SK-N-SH treated with all-trans-retinoic acid at 6 μM for 48 hours (cell line): ENCODE data around the gene MTUS2.

Experiments used
- ARNTL ChIP-seq: fragments of 450-650 bp; formaldehyde crosslinking; IDR thresholded peaks from 2 replicates; pipeline ENCODE4 v1.5.0; 2020; ENCODE audit warnings: low read depth, mild to moderate bottlenecking, moderate library complexity, borderline replicate concordance
- CSDC2 ChIP-seq: fragments of 250-450 bp; sonication (Bioruptor Pico); IDR thresholded peaks from 2 replicates; pipeline ENCODE4 v1.5.0; 2020; ENCODE audit warnings: mild to moderate bottlenecking, moderate library complexity
- CSRNP3 ChIP-seq: fragments of 250-450 bp; sonication (Bioruptor Pico); IDR thresholded peaks from 2 replicates; pipeline ENCODE4 v1.5.1; 2021; ENCODE audit warnings: mild to moderate bottlenecking, moderate library complexity
- OSR1 ChIP-seq: fragments of 250-450 bp; sonication (Bioruptor Pico); IDR thresholded peaks from 2 replicates; pipeline ENCODE4 v1.8.0; 2022; ENCODE audit warnings: moderate library complexity, mild to moderate bottlenecking, inconsistent platforms
- PATZ1 ChIP-seq: fragments of 250-450 bp; sonication (Bioruptor Pico); IDR thresholded peaks from 2 replicates; pipeline ENCODE4 v1.8.0; 2020; ENCODE audit warnings: mild to moderate bottlenecking, moderate library complexity, borderline replicate concordance
- RARB ChIP-seq: fragments of 250-450 bp; sonication (Bioruptor Pico); IDR thresholded peaks from 2 replicates; pipeline ENCODE4 v1.8.0; 2021; ENCODE audit warnings: mild to moderate bottlenecking, moderate library complexity
- TCF4 ChIP-seq: fragments of 250-450 bp; sonication (Bioruptor Pico); IDR thresholded peaks from 2 replicates; pipeline ENCODE4 v1.8.0; 2021; ENCODE audit warnings: mild to moderate bottlenecking, moderate library complexity, borderline replicate concordance
- ZNF70 ChIP-seq: fragments of 450-650 bp; formaldehyde crosslinking; IDR thresholded peaks from 2 replicates; pipeline ENCODE4 v1.5.0; 2020; ENCODE audit warnings: mild to moderate bottlenecking, moderate library complexity

GRCh38 chr13:29323954-29324353 lies 503.8 kb downstream of the MTUS2 start:
- no peak for TF ChIP-seq OSR1 (CRISPR knock-in tag)
- no peak for TF ChIP-seq RARB (CRISPR knock-in tag)
- TF ChIP-seq ZNF70 = no peak
- TF ChIP-seq CSRNP3 = no peak
- TF ChIP-seq ARNTL (CRISPR knock-in tag) = no peak
- no peak for TF ChIP-seq CSDC2 (CRISPR knock-in tag)
- no peak for TF ChIP-seq TCF4 (CRISPR knock-in tag)
- TF ChIP-seq PATZ1 (CRISPR knock-in tag) = no peak
